K562 (cell line): ENCODE measurements around the gene PLXDC1.

ENCODE experiments used
- ATF1 ChIP-seq, 2 experiments: fragments of 450-650 bp in 1 of 2; IDR thresholded peaks; 2 replicates each; pipeline ENCODE4 v1.6.1; 2016; ENCODE audit warnings: missing compliant biosample characterization in 1 of 2, missing genetic modification characterization in 1 of 2
- CBFB ChIP-seq: sonication (generic); formaldehyde crosslinking; IDR thresholded peaks from 2 replicates; pipeline ENCODE4 v1.4.0; 2020; ENCODE audit warnings: mild to moderate bottlenecking, missing genetic modification reagents
- CTBP1 ChIP-seq: fragments of 450-650 bp; IDR thresholded peaks from 2 replicates; pipeline ENCODE4 v1.6.1; 2016; ENCODE audit warnings: borderline replicate concordance
- EGR1 ChIP-seq: fragments of 450-650 bp; conservative IDR thresholded peaks from 2 replicates; pipeline ENCODE4 v1.6.1; 2017; ENCODE audit warnings: mild to moderate bottlenecking
- HDAC6 ChIP-seq: IDR thresholded peaks from 2 replicates; pipeline ENCODE4 v1.6.1; 2012; ENCODE audit warnings: low read depth, mild to moderate bottlenecking, control low read depth, inconsistent platforms, low read length, moderate library complexity
- MXI1 ChIP-seq: IDR thresholded peaks from 2 replicates; pipeline ENCODE4 v1.6.1; 2011; ENCODE audit warnings: low read depth, mild to moderate bottlenecking, improper control_type of control experiment, low read length
- NR3C1 ChIP-seq: sonication (generic); formaldehyde crosslinking; IDR thresholded peaks from 2 replicates; pipeline ENCODE4 v1.8.1; 2022; ENCODE audit warnings: missing genetic modification reagents
- POLR2A ChIP-seq: fragments of 450-650 bp; conservative IDR thresholded peaks from 2 replicates; pipeline ENCODE4 v1.6.1; 2016
- SMAD3 ChIP-seq: fragments of 450-650 bp; formaldehyde crosslinking; conservative IDR thresholded peaks from 2 replicates; pipeline ENCODE4 v1.4.0; 2020; ENCODE audit warnings: mild to moderate bottlenecking

- TF ChIP-seq POLR2A = no peak
- no peak for TF ChIP-seq HDAC6
- TF ChIP-seq SMAD3 (CRISPR knock-in tag) = no peak
- TF ChIP-seq NR3C1 (CRISPR knock-in tag) = no peak
- TF ChIP-seq CBFB (CRISPR knock-in tag) = no peak
- TF ChIP-seq MXI1 = no peak
- TF ChIP-seq CTBP1 = no peak
- TF ChIP-seq ATF1 (CRISPR knock-in tag; IDR thresholded peaks at IDR 0.05) = no peak
- TF ChIP-seq ATF1 (tag; IDR thresholded peaks at IDR 0.05) = no peak
- TF ChIP-seq EGR1 = no peak
Measured at GRCh38 chr17:39138431-39139160, 12.8 kb downstream of the PLXDC1 start.
